ENCODE results near the gene DPH1.

The DPH1 gene

GRCh38 chr17:1994707-1995106, 35.2 kb upstream of the DPH1 start:
- no peak for TF ChIP-seq CTCF (IDR thresholded peaks at IDR 0.05)

- no peak for TF ChIP-seq CTCF (IDR thresholded peaks at IDR 0.05)
These were observed 34.5 kb upstream of the DPH1 start for GRCh38 chr17:1995321-1995892.

GRCh38 chr17:1995907-1996799, 33.8 kb upstream of the DPH1 start:
- TF ChIP-seq CTCF (IDR thresholded peaks at IDR 0.05), result no peak

GRCh38 chr17:1996800-1997288, 33.1 kb upstream of the DPH1 start:
- TF ChIP-seq CTCF (IDR thresholded peaks at IDR 0.05), result no peak

GRCh38 chr17:1997289-1997926, 32.5 kb upstream of the DPH1 start:
- TF ChIP-seq CTCF (IDR thresholded peaks at IDR 0.05), result no peak

- no peak for TF ChIP-seq CTCF (IDR thresholded peaks at IDR 0.05)
These were observed 31.8 kb upstream of the DPH1 start for GRCh38 chr17:1997927-1998742.
